HG03095 (cell line): ENCODE results near the gene CAMK1D.

Source experiments
- ATAC-seq: cut with Tn5 transposase; IDR thresholded peaks from one replicate; pipeline ENCODE4 v1.9.1; 2021; ENCODE audit warnings: moderate library complexity; ENCODE audit not compliant: unreplicated experiment

The CAMK1D gene

GRCh38 chr10:12642036-12642435 lies 292.7 kb downstream of the CAMK1D start:
- no peak for ATAC-seq

DNA sequence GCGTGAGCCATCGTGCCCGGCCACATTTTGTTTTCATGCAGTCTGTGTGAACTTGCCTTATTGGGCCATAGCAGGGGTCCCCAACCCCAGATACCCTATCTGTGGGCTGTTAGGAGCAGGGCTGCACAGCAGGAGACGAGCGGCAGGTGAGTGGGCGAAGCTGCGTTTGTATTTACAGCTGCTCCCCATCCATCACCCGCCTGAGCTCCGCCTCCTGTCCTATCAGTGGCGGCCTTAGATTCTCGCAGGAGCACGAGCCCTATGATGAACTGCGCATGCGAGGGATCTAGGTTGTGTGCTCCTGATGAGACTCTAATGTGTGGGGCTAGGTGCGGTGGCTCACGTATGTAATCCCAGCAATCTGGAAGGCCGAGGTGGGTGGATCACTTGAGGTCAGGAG lies 293.9 kb downstream of the CAMK1D start:
- no peak for ATAC-seq

DNA sequence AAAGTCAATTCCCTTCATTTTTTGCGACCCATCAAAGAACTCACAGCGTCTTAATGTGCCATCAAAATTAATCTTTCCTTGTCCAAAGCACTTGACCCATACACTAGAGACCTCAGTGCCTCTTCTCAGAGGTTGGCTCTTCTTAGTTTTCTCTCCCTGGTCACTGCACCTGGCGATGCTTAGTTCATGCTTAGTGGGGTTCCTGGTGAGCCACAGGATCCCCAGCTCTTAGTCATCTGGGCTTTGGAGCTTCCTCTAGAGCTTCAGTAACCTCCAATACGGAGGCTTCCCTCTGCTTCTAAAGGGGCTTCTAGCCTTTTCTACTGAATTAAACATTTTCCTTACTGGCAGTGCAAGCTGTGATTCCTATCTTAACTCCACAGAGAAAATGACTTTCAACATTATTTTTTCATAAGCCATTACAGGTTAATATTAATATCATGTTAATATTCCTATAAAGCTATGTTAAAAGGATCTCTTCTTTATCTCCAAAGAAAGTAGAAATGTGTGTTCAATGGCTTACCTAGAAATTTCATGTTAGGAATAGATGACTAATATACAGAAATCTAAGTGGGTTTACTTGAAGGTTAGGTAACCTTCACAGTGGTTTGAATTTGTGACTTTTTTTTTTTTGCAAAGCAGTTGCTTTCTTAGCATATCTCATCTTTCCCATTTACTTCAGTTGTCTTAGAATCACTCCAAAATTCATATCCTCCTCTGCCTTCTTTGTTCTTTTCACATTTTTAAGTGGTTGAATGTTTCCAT lies 295.2 kb downstream of the CAMK1D start:
- peak; percentile 52 for ATAC-seq

GRCh38 chr10:12645449-12645848 lies 296.1 kb downstream of the CAMK1D start:
- no peak for ATAC-seq

DNA sequence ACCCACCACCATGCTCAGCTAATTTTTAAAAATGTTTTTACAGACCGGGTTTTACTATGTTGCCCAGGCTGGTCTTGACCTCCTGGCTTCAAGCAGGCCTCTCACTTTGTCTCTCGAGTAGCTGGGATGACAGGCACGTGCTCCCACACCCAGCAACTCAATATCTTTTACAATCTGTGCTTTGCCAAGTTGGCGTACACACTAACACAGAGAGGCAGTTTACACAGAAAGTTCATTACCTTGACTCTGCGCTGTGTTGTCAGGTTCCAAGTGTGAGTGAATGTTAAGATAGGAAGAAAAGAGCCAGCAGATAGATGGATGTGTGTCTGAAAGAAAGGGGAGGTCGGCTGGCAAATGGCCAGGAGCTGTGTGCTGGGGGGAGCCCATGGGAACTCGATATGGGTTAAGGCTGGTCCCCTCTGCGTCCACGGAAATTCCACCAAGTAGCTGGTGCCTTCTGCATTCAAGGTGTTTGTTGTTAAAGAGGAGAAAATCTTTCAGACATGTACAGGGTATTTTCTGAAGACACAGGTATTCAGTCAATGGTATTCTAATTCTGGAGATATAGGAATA lies 299.8 kb downstream of the CAMK1D start:
- ATAC-seq, result no peak

DNA sequence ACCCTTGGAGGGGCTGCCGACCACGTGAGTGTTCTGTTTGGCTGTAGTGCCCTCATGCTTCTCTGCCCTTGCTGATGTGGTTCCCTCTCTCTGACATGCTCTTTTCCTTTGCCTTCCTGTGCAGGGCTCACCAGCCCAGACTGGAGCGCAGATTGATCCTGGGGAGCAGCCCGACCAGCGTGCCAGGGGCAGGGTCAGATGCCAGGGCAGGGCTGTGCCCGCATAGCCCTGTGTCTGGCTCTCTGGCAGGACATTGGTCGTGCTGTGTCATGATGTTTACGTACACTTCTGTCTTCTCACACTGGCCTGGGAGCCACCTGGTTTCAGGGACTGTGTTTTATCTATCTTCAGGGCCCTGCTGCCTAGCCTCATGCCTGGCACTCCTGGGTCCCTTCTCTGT lies 300.8 kb downstream of the CAMK1D start:
- no peak for ATAC-seq

DNA sequence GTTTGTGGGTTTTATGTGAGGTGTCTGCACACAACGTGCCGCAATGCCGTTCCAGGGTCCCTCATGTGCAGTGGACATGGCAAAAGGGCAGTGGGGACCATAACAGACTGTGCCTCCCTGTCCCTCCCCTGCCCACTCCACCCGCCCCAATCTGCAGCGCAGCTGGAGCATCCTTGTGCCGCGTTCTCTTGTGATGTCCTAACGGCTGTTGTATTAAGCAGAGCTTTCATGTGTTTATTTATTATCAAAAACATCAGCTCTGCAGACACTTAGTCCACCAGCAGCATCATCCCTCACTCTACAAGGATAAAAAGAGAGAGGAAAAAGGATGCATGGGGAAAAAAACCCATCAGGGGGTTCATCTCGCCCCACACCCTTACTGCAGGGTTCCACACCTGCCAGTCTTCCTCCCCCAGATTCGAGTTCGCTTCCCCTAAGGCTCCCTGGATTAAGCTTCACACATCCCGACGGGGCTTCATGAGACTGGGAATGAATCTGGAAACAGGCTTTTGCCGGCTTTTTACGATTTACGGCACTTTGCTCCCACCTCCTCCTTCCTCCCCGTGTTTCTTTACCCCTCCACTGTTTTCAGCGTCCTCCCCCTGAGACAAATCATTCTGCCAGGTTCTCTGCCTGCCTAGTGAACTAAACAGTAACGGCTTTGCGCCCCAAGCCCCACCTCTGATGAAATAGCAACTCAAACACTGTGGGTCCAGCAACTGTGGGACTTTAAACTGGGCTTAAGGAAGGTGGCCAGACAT lies 301.4 kb downstream of the CAMK1D start:
- ATAC-seq, result no peak

DNA sequence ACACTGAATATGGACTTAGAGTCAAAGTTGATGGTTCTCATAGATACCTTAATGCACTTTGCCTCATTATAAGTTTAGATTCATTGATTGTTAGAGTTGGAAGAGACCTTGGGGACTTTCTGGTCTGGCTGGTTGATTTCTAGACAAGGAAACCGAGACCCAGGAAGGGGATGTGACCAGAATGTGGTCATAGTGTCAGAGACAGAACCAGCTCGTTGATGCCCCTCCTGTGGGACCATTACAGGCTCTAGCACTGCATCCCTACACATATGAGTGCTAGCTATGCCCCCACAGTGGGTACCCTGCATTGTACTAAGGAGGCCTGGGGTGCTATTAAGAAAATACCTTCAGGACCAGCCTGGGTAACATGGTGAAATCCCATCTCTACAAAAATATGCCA lies 306.6 kb downstream of the CAMK1D start:
- no peak for ATAC-seq

DNA sequence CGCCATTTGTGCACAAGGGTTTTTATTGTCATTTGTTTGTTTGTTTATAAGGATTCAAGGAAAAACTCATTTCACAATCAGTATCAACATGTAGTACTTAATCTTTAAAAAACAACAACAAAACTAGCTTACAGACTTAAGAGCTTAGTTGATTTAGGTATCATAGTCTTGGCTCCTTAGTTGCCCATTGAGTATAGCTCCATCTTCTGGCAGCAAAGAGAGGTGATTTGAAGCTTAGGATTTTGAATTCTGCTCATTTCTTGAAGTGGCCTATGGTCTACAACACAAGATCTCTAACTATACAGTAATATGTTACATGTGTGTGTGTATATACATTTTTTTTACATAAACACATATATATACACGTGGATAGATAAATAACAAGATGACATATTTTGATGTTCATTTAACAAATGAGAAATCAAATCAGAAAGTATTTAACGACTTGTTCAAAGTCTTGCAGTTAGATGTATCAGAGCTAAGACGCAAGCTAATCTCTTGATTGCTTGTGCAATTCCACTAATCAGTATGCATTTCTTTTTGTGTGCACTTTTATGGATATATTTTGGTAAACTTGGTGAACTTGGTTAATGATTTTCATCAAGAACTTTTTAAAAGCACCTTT lies 307.3 kb downstream of the CAMK1D start:
- no peak for ATAC-seq

DNA sequence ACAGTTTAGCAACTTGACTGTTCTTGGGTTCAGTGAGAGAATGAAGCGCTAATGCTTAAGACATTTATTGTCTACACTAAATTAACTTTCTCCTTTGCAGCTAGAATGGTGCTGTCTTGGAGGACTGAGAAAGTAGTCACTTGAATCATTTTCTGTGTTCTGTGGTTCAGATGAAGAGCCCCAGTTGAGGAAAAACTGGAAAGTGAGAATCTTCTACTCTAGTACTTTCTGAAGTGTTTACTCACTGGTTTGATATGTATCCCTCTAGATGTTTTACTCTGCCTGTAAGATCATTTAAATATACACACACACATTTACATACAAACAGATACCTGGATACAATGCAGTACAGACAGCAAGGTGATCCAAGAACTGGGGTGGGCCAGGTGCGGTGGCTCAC lies 308.1 kb downstream of the CAMK1D start:
- ATAC-seq, result no peak

DNA sequence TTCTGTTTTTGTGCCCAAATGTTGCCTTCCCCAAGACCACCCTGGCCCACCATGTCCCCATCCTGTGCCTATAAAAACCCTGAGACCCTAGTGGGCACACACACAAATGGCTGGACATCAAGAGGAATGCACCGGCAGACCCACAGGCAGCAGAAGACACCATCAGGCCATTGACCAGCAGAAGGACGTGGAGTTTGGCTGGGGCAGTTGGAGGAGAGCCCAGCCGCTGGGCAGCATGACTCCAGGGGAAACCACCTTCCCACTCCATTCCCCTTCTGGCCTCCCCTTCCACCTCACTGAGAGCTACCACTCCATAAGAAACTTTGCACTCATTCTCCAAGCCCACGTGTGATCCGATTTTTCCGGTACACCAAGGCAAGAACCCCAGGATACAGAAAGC lies 309.2 kb downstream of the CAMK1D start:
- no peak for ATAC-seq

DNA sequence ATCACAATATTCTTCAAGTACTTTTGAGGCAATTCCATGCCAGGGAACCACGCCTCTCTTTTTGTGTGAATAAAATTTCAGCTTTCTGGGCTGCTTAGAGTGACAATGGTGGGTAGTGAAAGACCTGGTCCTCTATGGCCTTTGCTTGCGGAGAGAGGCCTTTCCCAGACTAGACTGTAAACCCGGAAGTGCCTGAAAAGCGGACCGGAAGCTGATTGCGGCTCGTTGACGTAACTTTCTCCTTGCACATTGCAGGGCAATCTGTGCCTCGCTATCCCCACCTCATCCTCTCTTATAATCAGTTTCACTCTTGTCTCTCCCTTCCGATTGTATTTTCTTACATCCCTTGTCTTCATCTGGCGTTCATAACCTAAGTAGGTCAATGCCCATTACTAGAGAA lies 310.4 kb downstream of the CAMK1D start:
- ATAC-seq, result no peak

DNA sequence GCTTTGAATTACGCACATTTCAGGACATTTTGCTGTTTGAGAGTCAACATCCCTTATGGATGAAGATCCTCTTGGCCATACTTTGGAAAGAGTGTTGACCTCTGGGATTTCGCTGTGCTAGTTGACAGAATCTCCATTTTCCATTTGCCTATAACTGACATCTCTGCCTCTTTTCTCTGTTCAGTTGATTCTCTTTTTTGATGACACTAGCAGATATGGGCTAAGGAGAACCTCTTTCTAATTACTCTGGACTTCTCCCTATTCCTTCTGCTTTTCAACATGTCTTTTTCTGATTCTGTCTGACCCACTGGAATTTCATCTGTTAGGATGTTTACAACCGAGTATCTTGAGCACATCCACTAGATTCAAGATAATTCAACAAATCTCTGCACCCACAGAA lies 311.5 kb downstream of the CAMK1D start:
- no peak for ATAC-seq

DNA sequence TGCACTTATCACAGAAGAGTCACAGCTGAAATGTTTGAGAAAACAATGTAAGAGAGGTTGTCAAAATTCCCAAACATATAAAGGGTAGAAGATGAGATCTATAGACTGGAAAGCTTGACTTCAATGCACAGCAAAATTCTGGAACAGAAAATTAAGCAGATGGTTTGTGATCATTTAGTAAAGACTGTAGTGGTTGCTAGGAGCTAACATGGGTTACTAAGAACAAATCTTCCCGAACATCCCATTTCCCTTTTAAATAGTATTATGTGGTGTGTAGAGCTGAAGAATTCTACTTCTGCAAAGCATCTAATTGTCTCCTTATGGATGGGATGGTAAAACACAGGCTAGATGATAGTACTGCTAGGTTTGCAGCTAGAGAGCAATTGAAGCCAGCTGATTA lies 312.3 kb downstream of the CAMK1D start:
- ATAC-seq, result no peak

- no peak for ATAC-seq
These were observed 314.5 kb downstream of the CAMK1D start for GRCh38 chr10:12663863-12664262.

GRCh38 chr10:12665501-12665900 lies 316.2 kb downstream of the CAMK1D start:
- ATAC-seq, result no peak

GRCh38 chr10:12667052-12667451 lies 317.7 kb downstream of the CAMK1D start:
- ATAC-seq, result no peak

DNA sequence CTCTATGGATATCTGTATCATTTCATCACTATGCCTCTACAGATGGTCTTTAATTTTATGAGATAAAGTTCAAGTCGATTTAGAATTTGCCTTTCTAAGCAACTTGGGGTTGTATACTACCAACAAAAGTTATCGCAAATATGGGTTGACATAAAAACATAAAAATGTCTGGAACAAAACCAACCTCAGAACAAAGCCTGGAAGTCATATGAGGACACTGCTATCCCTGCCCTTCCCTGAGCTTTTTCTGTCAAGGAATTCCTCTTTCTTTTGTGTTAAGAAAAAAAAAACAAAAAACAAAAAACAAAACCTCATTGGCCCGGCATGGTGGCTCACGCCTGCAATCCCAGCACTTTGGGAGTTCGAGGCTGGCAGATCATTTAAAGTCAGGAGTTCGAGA lies 319.3 kb downstream of the CAMK1D start:
- ATAC-seq, result no peak

DNA sequence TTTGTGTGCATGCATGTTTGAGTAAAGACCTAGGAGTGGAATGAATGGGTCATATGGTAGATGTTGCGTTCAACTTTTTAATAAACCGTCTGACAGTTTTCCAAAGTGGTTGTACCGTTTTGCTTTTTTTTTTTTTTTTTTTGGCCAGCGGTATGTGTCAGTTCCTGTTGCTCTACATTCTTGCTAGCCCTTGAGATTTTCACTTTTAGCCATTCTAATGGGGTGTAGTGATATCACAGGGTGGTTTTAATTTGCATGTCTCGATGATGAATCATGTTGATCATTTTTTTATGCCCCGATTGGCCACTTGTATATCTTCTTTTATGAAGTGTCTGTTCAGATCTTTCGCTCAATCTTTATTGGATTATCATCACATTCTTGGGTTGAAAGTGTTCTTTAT lies 320.7 kb downstream of the CAMK1D start:
- no peak for ATAC-seq

GRCh38 chr10:12675186-12675585 lies 325.8 kb downstream of the CAMK1D start:
- no peak for ATAC-seq

GRCh38 chr10:12679636-12680035 lies 330.3 kb downstream of the CAMK1D start:
- no peak for ATAC-seq

GRCh38 chr10:12681252-12681651 lies 331.9 kb downstream of the CAMK1D start:
- ATAC-seq, result no peak
